SK-N-SH treated with all-trans-retinoic acid at 6 μM for 48 hours (cell line): ENCODE data around the gene TMEM37.

Experiments used
- ESRRG ChIP-seq: fragments of 250-450 bp; sonication (Bioruptor Pico); IDR thresholded peaks from 2 replicates; pipeline ENCODE4 v1.6.1; 2021; ENCODE audit warnings: mild to moderate bottlenecking
- GLIS3 ChIP-seq: fragments of 250-450 bp; sonication (Bioruptor Pico); IDR thresholded peaks from 2 replicates; pipeline ENCODE4 v1.5.0; 2020; ENCODE audit warnings: mild to moderate bottlenecking, moderate library complexity
- OSR1 ChIP-seq: fragments of 250-450 bp; sonication (Bioruptor Pico); IDR thresholded peaks from 2 replicates; pipeline ENCODE4 v1.8.0; 2022; ENCODE audit warnings: moderate library complexity, mild to moderate bottlenecking, inconsistent platforms
- SNAI2 ChIP-seq: fragments of 250-450 bp; sonication (Bioruptor Pico); IDR thresholded peaks from 2 replicates; pipeline ENCODE4 v1.5.0; 2020; ENCODE audit warnings: mild to moderate bottlenecking, moderate library complexity
- ZFP3 ChIP-seq: fragments of 250-450 bp; sonication (Bioruptor Pico); IDR thresholded peaks from 2 replicates; pipeline ENCODE4 v1.5.0; 2020; ENCODE audit warnings: mild to moderate bottlenecking, moderate library complexity
- ZFP30 ChIP-seq: fragments of 450-650 bp; formaldehyde crosslinking; IDR thresholded peaks from 2 replicates; pipeline ENCODE4 v1.5.0; 2022; ENCODE audit warnings: mild to moderate bottlenecking, moderate library complexity
- ZNF565 ChIP-seq: fragments of 450-650 bp; formaldehyde crosslinking; conservative IDR thresholded peaks from 2 replicates; pipeline ENCODE4 v1.5.0; 2020; ENCODE audit warnings: low read depth, mild to moderate bottlenecking, moderate library complexity
- ZNF70 ChIP-seq: fragments of 450-650 bp; formaldehyde crosslinking; IDR thresholded peaks from 2 replicates; pipeline ENCODE4 v1.5.0; 2020; ENCODE audit warnings: mild to moderate bottlenecking, moderate library complexity
- ZNF8 ChIP-seq: fragments of 450-650 bp; formaldehyde crosslinking; IDR thresholded peaks from 2 replicates; pipeline ENCODE4 v1.5.0; 2020; ENCODE audit warnings: mild to moderate bottlenecking, moderate library complexity
- TF ChIP-seq, protein P1 (sequence below): fragments of 250-450 bp; sonication (Bioruptor Pico); IDR thresholded peaks from 2 replicates; pipeline ENCODE4 v1.8.0; 2020; ENCODE audit warnings: mild to moderate bottlenecking, moderate library complexity, borderline replicate concordance
- TF ChIP-seq, protein P2 (sequence below): fragments of 250-450 bp; sonication (Bioruptor Pico); IDR thresholded peaks from 2 replicates; pipeline ENCODE4 v1.5.1; 2021; ENCODE audit warnings: mild to moderate bottlenecking, moderate library complexity

DNA sequence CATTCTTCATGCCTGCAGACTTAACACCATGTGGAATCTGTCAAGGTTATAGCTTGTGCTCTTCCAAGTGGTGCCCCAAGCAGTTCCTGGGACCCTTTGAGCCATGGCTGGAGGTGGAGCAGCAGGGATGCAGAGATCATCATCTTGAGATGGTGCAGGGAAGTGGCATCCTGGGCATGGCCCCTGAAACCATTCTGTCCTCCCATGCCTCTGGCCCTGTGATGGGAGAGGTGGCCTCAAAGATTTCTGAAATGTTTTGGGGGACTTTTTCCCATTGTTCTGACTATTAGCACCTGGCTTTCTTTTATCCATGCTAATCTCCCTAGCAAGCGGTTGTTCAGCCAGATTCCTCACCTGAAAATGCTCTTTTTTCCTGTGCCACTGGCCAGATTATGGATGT is 10.3 kb upstream of the TMEM37 start:
- TF ChIP-seq, protein P1, sequence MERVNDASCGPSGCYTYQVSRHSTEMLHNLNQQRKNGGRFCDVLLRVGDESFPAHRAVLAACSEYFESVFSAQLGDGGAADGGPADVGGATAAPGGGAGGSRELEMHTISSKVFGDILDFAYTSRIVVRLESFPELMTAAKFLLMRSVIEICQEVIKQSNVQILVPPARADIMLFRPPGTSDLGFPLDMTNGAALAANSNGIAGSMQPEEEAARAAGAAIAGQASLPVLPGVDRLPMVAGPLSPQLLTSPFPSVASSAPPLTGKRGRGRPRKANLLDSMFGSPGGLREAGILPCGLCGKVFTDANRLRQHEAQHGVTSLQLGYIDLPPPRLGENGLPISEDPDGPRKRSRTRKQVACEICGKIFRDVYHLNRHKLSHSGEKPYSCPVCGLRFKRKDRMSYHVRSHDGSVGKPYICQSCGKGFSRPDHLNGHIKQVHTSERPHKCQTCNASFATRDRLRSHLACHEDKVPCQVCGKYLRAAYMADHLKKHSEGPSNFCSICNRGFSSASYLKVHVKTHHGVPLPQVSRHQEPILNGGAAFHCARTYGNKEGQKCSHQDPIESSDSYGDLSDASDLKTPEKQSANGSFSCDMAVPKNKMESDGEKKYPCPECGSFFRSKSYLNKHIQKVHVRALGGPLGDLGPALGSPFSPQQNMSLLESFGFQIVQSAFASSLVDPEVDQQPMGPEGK, result no peak
- TF ChIP-seq ZNF565 (CRISPR knock-in tag) (no peak), ZNF70 (CRISPR knock-in tag) (no peak), OSR1 (CRISPR knock-in tag) (no peak), GLIS3 (no peak), ESRRG (no peak), ZFP30 (CRISPR knock-in tag) (no peak), ZFP3 (CRISPR knock-in tag) (no peak), SNAI2 (no peak), ZNF8 (CRISPR knock-in tag) (no peak)
- TF ChIP-seq, protein P2, sequence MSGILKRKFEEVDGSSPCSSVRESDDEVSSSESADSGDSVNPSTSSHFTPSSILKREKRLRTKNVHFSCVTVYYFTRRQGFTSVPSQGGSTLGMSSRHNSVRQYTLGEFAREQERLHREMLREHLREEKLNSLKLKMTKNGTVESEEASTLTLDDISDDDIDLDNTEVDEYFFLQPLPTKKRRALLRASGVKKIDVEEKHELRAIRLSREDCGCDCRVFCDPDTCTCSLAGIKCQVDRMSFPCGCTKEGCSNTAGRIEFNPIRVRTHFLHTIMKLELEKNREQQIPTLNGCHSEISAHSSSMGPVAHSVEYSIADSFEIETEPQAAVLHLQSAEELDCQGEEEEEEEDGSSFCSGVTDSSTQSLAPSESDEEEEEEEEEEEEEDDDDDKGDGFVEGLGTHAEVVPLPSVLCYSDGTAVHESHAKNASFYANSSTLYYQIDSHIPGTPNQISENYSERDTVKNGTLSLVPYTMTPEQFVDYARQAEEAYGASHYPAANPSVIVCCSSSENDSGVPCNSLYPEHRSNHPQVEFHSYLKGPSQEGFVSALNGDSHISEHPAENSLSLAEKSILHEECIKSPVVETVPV, result no peak
